Ishikawa (cell line): ENCODE measurements around the gene CCDC93.

Experiments
- CEBPB ChIP-seq: IDR thresholded peaks from 2 replicates; pipeline ENCODE4 v1.6.1; 2012
- CREB1 ChIP-seq: IDR thresholded peaks from 2 replicates; pipeline ENCODE4 v1.6.1; 2012; ENCODE audit warnings: low read depth
- EGR1 ChIP-seq: IDR thresholded peaks from 2 replicates; pipeline ENCODE4 v1.6.1; 2012
- EP300 ChIP-seq: IDR thresholded peaks from 2 replicates; pipeline ENCODE4 v1.6.1; 2012; ENCODE audit warnings: borderline replicate concordance
- FOXM1 ChIP-seq: IDR thresholded peaks from 2 replicates; pipeline ENCODE4 v1.6.1; 2012; ENCODE audit warnings: low read depth, borderline replicate concordance
- NFIC ChIP-seq: IDR thresholded peaks from 2 replicates; pipeline ENCODE4 v1.6.1; 2012
- RAD21 ChIP-seq: IDR thresholded peaks from 2 replicates; pipeline ENCODE4 v1.6.1; 2012; ENCODE audit warnings: low read depth
- TAF1 ChIP-seq: IDR thresholded peaks from 2 replicates; pipeline ENCODE4 v1.6.1; 2012; ENCODE audit warnings: low read depth, mild to moderate bottlenecking
- TCF12 ChIP-seq: IDR thresholded peaks from 2 replicates; pipeline ENCODE4 v1.6.1; 2012; ENCODE audit warnings: low read depth
- TEAD4 ChIP-seq: IDR thresholded peaks from 2 replicates; pipeline ENCODE4 v1.6.1; 2012
- USF1 ChIP-seq: IDR thresholded peaks from 2 replicates; pipeline ENCODE4 v1.6.1; 2012
- YY1 ChIP-seq: IDR thresholded peaks from 2 replicates; pipeline ENCODE4 v1.6.1; 2012; ENCODE audit warnings: low read depth
- ZBTB7A ChIP-seq: IDR thresholded peaks from 2 replicates; pipeline ENCODE4 v1.6.1; 2012; ENCODE audit warnings: low read depth
- TF ChIP-seq, protein P1 (sequence below): IDR thresholded peaks from 2 replicates; pipeline ENCODE4 v1.6.1; 2012; ENCODE audit warnings: low read depth, mild to moderate bottlenecking
- TF ChIP-seq, protein P2 (sequence below): IDR thresholded peaks from 2 replicates; pipeline ENCODE4 v1.6.1; 2012

Gene CCDC93

GRCh38 chr2:117917223-117917917 lies 96.5 kb downstream of the CCDC93 start:
- no peak for TF ChIP-seq YY1
- TF ChIP-seq, protein P1, sequence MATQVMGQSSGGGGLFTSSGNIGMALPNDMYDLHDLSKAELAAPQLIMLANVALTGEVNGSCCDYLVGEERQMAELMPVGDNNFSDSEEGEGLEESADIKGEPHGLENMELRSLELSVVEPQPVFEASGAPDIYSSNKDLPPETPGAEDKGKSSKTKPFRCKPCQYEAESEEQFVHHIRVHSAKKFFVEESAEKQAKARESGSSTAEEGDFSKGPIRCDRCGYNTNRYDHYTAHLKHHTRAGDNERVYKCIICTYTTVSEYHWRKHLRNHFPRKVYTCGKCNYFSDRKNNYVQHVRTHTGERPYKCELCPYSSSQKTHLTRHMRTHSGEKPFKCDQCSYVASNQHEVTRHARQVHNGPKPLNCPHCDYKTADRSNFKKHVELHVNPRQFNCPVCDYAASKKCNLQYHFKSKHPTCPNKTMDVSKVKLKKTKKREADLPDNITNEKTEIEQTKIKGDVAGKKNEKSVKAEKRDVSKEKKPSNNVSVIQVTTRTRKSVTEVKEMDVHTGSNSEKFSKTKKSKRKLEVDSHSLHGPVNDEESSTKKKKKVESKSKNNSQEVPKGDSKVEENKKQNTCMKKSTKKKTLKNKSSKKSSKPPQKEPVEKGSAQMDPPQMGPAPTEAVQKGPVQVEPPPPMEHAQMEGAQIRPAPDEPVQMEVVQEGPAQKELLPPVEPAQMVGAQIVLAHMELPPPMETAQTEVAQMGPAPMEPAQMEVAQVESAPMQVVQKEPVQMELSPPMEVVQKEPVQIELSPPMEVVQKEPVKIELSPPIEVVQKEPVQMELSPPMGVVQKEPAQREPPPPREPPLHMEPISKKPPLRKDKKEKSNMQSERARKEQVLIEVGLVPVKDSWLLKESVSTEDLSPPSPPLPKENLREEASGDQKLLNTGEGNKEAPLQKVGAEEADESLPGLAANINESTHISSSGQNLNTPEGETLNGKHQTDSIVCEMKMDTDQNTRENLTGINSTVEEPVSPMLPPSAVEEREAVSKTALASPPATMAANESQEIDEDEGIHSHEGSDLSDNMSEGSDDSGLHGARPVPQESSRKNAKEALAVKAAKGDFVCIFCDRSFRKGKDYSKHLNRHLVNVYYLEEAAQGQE: no peak
- TF ChIP-seq TCF12: no peak
- no peak for TF ChIP-seq NFIC
- no peak for TF ChIP-seq EGR1
- TF ChIP-seq RAD21: no peak
- no peak for TF ChIP-seq EP300
- TF ChIP-seq ZBTB7A: no peak
- TF ChIP-seq CREB1: no peak
- TF ChIP-seq TAF1: no peak
- no peak for TF ChIP-seq FOXM1
- TF ChIP-seq TEAD4: no peak
- TF ChIP-seq, protein P2, sequence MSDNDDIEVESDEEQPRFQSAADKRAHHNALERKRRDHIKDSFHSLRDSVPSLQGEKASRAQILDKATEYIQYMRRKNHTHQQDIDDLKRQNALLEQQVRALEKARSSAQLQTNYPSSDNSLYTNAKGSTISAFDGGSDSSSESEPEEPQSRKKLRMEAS: no peak

GRCh38 chr2:117902933-117903332 lies 110.9 kb downstream of the CCDC93 start:
- no peak for TF ChIP-seq TAF1
- TF ChIP-seq, protein P2: no peak
- no peak for TF ChIP-seq TCF12
- TF ChIP-seq EP300: no peak
- TF ChIP-seq YY1: no peak
- no peak for TF ChIP-seq EGR1
- TF ChIP-seq, protein P1: no peak

GRCh38 chr2:117888897-117889296 lies 125.0 kb downstream of the CCDC93 start:
- TF ChIP-seq CREB1 (no peak), RAD21 (no peak), ZBTB7A (no peak), TAF1 (no peak), EP300 (no peak), EGR1 (no peak)
- TF ChIP-seq, protein P2: no peak

- TF ChIP-seq NFIC: no peak
Observed at GRCh38 chr2:117885308-117885707, 128.6 kb downstream of the CCDC93 start.

DNA sequence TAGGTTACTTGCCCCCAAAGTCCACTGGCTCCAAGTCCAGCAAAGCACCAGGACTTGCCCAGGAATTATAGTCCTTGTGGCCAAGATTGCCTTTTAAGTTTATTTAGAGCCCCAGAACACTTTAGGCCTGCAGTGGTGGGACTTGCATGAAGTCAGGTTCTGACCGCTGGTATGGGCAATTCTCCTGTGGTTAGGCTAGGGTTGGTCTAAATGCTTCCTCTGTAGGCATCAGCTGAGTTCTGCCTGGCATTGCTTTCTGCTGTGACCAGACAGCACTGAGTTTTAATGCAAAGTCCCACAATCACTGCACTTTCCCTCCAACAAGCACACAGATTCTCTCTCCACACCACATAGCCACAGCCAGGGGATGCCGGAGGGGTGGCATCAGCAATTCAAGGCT lies 134.9 kb downstream of the CCDC93 start:
- TF ChIP-seq TCF12 (no peak), USF1 (no peak)

DNA sequence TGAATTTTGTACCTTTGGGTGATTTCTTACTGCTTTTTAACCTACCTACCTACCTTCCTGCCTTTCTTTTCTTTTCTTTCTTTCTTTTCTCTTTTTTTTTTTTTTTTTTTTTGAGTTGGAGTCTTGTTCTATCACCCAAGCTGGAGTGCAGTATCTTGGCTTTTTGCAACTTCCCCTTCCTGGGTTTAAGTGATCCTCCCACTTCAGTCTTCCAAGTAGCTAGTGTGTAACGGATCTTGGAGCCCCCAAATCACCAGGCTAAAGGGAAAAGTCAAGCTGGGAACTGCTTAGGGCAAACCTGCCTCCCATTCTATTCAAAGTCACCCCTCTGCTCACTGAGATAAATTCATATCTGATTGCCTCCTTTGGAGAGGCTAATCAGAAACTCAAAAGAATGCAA lies 138.1 kb downstream of the CCDC93 start:
- no peak for TF ChIP-seq EGR1
- TF ChIP-seq RAD21: no peak
- TF ChIP-seq CEBPB: no peak
- no peak for TF ChIP-seq TCF12
- TF ChIP-seq ZBTB7A: no peak
- TF ChIP-seq, protein P1: no peak
- TF ChIP-seq USF1: no peak
